Activated CD4-positive, alpha-beta T cell treated with anti-CD3 and anti-CD28 coated beads, Interleukin-2, amount 50 U/mL, for 24 hours (primary cell): ENCODE measurements around the gene PABPC1L.

ENCODE experiments used
- DNase-seq, 2 donors: peaks; one replicate each; pipeline ENCODE4 v3.0.0-alpha.2; 2020; ENCODE audit warnings: low read depth in 1 of 2, low spot score in 1 of 2

The PABPC1L gene

DNA sequence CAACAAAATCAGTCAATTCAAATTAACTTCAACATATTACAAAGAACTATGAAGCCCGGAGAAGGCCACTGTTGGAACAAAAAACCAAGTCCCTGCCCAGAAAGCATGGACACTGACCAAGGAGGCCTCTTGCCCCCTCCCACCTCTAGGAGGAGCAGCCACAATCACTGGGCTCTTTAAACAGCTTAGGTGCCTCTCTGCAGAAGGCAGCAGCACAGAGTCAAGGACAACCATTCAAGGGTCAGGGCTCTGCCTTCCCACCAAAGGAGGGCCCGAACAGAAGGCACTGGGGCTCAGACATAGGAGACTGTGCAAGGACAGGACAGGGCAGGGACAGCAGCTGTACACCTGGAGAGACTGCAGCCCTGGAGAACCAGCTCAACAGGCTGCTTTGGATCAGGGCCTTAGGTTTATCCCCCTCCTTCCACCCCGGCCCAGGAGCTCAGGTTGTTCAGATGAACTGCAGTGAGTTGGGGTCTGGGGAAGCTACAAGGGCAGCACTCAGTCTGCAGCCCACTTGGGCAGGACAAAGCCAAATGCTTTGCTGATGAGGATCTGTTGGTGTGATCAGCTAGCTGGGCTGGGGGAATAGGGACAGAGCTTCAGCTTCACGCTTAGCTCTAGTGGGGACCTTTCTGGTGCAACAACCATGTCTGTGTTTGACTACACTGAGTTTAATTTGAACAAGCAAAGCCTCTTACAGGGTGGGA lies 32.6 kb downstream of the PABPC1L start:
- no peak for DNase-seq

DNA sequence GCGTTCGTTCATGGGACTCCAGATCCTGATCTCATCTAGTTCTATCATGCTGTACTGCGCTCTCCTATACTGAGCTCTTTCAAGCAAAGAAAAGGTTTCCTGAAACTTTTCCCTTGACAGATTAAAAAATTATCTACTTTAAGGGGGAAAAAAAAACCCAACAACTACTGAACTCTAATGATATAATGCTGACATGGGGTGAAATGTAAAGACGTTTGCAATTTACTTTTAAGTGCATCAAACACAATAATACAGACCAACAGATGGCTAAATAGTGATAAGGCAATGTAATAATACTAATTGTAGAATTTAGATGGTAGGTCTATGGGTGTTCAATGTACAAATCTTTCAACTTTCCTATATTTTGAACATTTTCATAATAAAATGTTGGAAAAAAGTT lies 34.0 kb downstream of the PABPC1L start:
- no peak for DNase-seq

- DNase-seq: no peak
Observed at GRCh38 chr20:44945261-44945660, 35.4 kb downstream of the PABPC1L start.

DNA sequence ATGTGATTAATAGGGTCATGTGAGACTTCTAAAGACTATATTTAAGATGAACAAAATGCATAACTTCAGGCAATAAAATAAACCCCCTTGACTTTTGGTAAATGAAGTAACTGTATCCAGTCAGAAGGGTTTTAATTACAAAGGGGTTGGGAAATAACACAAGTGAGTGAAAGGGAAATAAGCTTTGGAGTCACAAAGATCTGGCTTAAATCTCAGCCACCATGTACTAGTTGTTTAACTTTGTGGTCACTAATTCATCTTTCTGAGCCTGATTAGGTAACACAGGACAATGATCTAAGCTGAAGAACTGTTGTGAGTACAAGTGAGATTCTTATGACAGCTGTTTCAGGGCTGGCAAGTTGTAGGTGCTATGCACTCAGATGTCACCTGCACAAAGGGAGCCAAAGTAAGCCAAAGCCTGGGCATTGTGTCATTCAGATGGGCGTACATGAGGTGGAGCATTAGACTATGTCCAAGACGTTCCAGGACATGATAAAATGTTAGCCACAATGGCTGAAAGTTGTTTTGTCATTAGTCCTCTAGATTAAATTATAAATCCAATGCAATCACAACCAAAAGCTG lies 36.5 kb downstream of the PABPC1L start:
- no peak for DNase-seq

DNA sequence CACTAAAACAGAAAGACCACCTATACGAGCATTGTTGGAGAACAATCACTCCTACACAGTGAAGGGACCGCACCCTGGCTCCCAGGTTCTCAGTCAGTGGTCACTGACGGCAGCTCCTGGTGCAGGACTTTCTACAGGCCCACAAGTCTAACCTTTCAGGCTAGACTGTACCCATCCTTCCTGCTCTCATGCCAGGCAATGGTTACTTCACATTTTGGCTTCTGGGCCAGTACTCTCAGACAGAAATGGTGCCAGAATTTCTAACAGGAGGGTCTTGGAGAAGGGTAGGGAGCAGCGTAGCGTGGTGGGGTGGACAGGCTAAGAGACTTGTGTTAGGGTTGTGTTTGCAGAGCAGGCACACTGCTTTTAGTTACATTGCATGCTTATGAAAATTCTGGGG lies 38.2 kb downstream of the PABPC1L start:
- no peak for DNase-seq

- no peak for DNase-seq
Observed at GRCh38 chr20:44948513-44948912, 38.7 kb downstream of the PABPC1L start.

DNA sequence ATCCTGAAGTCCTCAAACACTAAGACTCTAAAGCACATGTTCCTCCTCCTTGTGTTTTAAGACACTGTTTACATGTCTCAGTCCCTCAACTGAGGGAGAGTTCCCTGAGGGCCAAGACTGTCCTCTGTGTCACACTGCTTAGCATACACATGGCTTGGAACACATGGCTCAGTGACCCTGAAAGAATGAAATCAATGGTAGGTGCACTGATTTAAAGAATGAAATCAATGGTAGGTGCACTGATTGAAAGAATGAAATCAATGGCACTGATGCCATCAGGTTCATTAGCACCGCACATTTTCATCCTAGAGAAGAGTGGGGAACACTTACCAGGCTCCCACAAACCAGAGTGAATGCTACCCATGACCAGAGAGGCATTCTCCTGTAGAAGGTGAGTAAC lies 40.5 kb downstream of the PABPC1L start:
- no peak for DNase-seq

GRCh38 chr20:44952731-44953130 lies 42.9 kb downstream of the PABPC1L start:
- no peak for DNase-seq

- DNase-seq: no peak
Observed at GRCh38 chr20:44954211-44954610, 44.4 kb downstream of the PABPC1L start.

DNA sequence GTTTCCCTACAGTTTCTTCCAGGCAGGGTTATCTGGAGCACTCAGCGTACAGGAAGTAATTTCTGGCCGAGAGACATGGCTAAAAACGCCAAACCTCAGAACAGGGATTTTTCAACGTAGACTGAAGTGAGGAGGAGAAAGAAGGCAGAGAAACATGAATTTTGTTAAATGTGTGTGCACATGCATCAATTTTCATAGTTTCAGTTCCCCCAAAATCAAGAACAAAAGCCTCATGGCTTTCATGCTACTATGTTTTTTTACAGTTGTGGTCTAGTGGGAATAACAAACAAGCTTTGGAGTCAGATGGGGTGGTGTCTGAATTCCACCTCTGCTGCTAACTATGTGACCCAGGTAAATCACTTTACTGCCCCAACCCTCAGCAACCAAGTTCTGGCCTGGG lies 45.4 kb downstream of the PABPC1L start:
- DNase-seq: no peak

GRCh38 chr20:44956410-44956809 lies 46.5 kb downstream of the PABPC1L start:
- no peak for DNase-seq

- DNase-seq: no peak
Observed at GRCh38 chr20:44958276-44958675, 48.4 kb downstream of the PABPC1L start.

GRCh38 chr20:44959082-44959637 lies 49.3 kb downstream of the PABPC1L start:
- no peak for DNase-seq

- peak; percentile 38 to 63 for DNase-seq
Observed at GRCh38 chr20:44959638-44960102, 49.8 kb downstream of the PABPC1L start.

DNA sequence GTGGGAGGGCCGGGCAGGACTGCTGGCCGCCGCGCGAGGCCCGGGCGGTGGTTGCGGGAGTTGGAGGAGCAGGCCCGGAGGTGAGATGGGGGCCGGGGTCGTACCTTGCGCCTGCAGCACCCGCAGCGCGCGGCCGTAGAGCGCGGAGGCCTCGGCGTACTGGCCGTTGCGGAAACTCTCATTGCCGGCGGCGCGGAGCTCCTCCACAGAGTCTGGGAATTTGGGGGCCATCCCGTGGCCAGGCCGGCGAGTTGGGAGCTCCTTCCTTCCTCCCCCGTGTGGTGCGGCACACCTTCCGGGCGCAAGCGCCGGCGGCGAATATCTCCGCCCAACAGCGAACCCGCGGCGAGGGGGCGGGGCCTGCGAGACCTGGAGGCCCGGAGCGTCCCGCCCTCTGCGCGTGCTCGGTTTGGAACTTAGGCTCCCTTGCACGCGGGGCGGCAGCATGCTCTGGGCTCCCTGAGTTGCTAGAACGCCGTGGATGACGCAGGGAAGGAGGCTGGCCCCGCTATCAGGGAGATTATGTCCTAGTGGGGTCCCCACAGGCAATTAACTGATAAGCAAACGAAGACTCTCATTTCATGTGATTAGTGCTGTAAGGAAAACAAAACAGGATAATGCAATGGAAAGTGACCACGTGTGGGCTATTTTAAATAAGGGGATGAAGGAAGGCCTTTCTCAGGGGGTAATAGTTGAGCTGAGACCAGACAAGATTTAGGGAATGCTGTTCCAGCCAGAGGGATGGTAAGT lies 50.4 kb downstream of the PABPC1L start, which contains the start of gene TOMM34:
TOMM34 (minus strand) TSS at position 295 of the 750 bp plus-strand sequence; CDS start at position 231, 64 bp downstream.
- DNase-seq: peak; percentile 87 to 93

- DNase-seq: no peak
Observed at GRCh38 chr20:44961011-44961869, 51.4 kb downstream of the PABPC1L start.

- no peak for DNase-seq
Observed at GRCh38 chr20:44961870-44962267, 52.0 kb downstream of the PABPC1L start.

- DNase-seq: no peak
Observed at GRCh38 chr20:44962483-44962882, 52.6 kb downstream of the PABPC1L start.

DNA sequence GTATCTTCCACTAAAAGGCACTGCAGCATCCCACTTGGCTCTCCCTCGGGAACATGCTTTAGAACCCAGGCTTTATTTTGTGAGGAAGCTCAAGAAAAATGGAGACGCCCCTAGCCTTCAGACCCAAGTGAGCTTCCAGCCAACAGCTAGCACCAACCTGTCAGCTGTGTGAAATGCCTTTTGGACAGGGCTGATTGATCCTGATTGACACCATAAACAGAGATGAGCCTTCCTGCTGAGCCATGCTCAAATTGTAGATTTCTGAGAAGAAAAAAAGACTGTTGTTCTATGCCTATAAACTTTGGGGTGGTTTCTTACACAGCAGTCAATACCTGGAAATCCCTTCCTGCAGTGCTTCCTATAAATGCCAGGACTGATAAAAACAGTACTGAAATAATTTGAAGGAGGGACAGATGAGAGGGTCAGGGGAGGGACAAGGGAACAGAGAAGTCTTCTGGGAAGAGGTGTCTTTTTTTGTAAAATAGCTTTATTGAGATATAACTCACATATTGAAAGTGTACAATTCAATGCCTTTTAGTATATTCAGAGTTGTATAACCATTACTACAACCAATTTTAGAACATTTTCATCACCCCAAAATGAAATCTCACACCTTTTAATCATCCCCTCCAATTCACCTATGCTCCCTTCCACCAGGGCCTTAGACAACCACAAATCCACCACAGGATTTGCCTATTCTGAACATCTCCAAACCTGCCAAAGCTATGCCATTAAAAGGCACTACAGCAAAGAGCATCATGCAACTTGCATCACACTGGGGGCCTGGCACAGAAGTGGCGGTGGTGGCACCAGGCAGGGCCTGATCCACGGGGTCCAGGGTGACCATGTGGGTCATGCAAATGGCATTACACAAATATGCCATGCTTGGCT lies 53.7 kb downstream of the PABPC1L start:
- DNase-seq: no peak

DNA sequence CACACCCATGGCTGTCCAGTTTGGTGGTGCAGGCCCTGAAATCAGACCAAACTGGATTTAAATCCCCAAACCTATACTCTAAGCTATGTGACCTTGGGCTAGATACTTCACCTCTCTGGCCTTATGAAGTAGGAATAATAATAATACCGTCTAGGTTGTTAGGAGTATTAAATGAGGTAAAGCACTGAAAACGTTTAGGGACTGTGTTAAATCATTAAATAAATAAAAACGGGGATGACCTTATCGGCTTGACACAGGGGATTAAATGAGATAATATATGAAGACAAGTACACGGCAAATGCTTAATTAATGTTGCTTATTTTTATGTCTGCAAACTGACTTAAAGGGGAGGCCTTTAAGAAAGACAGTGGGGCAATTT lies 55.8 kb downstream of the PABPC1L start:
- DNase-seq: no peak
